GM15510 (cell line): ENCODE results near the gene HOXA11.

ENCODE experiments used
- POLR2A ChIP-seq: IDR thresholded peaks from 3 replicates; pipeline ENCODE4 v1.6.1; 2011; ENCODE audit warnings: borderline replicate concordance; ENCODE audit not compliant: insufficient read length; ENCODE audit errors: extremely low read depth

The HOXA11 gene

DNA sequence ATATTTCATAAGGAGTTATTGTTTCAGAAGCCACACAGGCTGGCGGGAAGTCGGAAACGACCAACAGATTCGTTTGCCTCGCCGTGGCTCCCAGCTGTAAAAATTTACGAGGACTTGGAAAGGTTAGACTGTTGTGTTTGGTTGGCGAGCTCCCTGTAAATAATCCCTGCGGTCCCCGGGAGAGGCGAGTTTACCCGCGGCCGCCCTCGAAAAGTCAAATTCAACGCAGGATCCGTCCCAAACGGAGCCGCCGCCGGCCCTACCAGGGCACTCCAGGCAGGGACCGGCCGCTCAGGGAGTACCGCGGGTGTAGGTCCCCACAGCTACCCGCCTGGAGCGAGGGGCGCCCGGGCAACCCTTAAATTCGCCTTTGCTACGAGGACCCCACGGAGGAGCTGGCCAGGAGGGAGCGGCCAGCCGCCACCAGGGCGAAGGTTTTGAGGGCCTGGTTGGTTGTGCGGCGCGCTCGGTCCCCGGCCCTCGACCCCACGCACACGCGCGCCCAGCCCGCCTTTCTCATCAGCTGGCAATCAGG lies 19.0 kb downstream of the HOXA11 start:
- TF ChIP-seq POLR2A: no peak

DNA sequence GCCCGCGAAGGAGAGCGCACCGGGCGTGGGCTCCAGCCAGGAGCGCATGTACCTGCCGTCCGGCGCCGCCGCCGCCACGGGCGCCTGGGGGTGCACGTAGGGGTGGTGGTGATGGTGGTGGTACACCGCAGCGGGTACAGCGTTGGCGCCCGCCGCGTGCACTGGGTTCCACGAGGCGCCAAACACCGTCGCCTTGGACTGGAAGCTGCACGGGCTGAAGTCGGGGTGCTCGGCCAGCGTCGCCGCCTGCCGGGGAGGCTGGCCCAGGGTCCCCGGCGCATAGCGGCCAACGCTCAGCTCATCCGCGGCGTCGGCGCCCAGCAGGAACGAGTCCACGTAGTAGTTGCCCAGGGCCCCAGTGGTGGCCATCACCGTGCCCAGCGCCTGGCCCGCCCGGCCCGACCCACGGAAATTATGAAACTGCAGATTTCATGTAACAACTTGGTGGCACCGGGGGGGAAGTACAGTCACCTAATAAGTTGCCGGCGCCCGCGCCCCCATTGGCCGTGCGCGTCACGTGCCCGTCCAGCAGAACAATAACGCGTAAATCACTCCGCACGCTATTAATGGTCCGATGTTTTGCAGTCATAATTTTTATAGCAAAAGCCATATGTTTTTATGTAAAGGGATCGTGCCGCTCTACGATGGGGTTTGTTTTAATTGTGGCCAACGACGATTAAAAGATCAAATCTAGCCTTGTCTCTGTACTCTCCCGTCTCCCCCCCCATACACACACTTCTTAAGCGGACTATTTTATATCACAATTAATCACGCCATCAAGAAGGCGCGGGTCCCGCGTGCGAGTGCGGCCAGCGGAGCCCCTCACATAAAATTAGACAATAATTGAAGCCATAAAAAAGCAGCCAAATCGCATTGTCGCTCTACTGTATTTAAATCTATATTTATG lies 19.7 kb downstream of the HOXA11 start, which contains the start of gene HOXA9:
Gene HOXA9 (minus strand): TSS at position 449 of the 907 bp plus-strand sequence. CDS start 80 bp downstream, at position 369.
- TF ChIP-seq POLR2A: no peak

DNA sequence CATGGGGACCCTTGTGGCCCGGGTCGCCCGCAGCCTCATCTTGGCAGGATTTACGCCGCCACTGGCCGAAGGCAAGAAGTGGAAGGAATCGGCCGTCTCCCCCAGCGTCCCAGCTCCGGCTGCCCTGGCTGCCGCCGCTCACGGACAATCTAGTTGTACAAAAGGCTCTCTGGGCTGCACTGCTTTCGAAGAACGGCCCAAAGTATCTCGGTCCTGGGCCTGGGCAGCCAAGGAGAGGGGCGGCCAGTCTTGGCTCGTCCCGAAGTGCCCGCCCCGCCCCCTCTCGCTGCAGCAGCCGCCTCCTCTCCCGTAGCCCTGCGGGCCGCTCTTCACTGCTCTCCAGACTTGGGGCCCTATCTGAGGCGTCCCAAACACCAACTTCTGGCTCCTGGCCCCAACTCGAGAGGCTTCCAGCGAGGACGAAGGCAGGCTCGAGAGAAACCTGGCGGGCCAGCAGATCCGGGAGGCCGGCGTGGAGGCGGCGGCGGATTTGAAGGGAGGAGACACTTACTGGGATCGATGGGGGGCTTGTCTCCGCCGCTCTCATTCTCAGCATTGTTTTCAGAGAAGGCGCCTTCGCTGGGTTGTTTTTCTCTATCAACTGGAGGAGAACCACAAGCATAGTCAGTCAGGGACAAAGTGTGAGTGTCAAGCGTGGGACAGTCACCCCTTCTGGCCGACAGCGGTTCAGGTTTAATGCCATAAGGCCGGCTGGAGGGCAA lies 20.5 kb downstream of the HOXA11 start:
- no peak for TF ChIP-seq POLR2A

DNA sequence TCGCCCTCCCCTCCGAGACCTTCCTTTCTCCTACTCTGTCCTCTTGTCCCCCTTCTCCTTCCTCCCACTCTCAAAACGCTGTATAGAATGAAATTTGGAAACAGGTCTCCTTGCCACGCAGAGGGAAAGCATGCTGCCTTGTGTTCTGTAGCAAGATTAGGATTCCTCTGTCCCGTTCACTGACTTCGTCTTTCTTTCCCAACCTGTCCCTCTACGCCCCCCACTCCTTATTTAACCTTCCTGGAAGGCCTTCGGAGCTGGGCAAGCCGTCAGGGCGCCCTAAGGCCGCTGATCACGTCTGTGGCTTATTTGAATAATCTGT lies 21.0 kb downstream of the HOXA11 start:
- TF ChIP-seq POLR2A: no peak

DNA sequence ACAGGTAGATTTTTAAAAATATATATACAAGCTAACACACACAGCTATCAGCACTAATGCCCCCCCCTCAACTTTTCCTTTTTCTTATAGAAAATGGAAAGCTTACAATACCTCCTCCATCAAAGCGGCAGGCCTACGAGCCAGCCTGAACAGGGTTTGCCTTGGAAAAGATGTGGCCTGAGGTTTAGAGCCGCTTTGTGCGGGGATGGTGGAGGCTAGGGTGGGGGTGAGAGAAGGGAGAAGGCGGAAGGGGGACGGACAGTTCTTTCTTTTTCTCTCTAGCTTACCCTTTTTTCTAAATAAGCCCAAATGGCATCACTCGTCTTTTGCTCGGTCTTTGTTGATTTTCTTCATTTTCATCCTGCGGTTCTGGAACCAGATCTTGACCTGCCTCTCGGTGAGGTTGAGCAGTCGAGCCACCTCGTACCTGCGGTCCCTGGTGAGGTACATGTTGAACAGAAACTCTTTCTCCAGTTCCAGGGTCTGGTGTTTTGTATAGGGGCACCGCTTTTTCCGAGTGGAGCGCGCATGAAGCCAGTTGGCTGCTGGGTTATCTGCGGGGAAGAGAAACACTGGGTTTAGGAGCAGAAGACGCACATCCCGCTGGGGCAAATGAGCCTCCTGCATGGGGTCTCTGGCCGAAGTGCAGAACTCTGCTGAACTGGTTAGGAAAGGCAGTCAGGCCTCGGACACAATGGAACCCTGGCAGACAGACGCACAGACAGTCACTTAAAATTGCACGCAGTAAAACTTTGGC lies 21.6 kb downstream of the HOXA11 start:
- no peak for TF ChIP-seq POLR2A

DNA sequence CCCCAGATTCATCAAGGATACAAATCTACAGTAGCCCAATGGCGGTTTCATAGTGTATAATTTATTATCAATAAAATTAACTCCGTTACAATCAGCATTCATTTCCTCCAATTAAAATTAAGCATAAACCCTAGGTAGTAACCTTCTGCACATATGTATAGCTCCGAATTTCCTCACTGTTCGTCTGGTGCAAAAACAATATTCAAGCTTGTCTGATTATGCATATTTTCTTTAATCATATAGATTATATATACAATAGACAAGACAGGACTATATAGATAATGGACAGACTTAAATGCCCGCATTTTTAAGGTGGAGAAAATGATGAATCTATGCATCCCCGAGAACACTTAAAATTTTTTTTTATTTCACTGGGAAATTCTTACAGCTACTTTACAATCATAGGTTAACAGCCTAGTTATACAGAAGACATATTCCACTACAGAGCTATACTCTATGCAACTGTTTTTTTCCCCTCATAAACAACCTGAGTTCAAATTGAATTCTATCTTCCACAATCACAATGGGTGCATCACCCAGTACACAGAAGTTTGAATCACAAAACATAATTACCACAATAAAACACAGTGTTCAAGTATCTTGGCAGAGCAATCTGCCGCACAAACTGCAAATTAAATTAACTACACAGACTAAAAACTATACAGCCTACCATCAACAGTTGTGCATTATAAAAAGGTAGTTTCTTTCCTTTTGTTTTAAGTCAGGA lies 22.3 kb downstream of the HOXA11 start:
- no peak for TF ChIP-seq POLR2A

DNA sequence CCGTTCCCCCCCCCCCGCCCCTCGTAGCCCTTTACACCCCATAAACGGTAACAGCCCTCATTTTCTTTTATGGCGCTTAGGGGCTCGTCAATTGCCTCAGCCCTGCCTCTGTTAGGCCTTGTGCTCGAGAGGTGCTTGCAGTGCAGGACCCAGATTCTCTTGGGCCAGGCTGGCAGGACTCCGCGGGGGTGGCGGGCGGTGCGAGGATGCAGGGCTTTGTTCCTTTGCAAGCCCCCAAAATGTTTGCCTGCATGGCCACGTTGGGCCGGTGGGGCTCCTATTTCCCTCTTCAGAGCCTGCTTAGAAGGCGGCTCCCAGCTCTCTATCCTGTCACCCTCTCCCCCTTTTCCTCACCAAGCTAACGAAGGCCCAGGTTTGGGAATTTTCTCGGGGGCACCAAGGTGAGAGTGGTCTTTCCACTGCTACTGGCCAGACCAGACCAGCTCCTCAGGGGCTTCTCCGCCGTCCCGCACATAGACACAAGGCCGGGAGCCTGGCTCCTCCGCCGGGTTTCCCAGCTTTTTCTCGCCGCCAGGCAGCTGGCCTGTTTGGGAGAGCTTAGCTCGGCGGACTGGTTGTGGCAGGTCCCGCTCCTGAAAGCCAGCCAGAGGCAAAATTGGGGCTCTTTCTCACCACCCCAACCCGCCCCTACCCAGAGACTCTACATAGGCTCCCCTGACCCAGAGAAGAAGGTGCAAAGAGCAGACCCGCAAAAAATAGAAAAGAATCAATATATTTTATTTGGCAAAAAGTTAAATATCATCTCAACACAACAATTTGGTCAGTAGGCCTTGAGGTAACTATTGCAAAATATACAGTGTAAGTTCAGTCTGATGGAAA lies 23.1 kb downstream of the HOXA11 start:
- TF ChIP-seq POLR2A: no peak

DNA sequence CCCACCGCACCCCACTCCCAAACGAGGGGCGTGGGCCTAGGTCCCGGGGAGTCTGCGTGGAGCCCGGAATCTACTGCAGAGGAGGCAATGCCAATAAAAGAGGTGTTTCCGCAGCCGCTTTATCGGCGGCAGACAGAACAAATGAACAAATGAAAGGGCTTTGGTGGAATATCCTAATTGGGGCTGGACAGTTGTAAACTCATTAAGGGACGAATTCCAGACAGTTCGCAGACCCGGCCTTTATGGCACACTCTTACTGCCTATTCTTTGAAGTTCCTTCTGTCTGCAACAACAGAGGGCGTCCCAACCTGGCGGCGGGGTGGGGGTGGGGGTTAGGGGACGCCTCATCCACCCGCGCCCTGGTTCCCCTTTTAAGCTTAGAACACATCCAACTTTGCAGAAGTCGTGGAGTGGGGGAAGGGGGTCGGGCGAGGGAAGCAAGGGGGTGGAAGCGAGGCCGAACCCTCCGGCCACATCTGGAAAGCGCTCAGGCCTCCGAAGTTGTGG lies 23.8 kb downstream of the HOXA11 start:
- TF ChIP-seq POLR2A: no peak

DNA sequence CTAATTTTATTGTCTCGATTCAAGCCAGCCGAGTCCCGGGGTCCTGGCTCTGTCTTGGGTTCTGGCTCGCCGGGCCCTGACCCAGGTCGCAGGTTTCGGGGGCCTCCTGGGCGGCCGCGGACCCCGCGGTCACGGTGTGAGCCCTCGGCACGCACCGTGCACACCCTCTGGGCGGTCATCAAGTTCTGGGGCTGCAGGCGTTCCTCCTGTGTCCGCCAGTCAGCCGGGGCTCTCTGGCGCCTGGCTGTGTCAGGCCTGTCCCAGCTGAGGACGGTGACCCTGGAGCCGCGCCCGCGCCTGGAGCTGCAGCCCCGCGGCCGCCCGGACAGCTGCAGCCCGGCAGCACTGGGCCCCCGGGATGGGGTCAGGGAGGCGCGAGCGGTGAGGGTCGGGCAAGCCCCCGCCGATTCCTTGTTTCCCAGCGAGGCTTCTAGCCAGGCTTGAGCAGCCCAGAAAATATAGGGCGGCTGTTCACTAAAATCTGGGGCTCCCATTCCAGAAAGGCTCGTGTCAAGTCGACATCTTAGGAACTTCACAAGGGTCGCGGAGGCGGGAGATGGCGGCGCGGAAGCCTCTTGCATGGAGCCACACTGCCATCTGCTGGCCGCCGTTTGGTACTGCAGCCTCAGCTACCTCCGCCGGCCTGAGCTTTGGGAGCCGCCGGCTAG lies 24.4 kb downstream of the HOXA11 start:
- no peak for TF ChIP-seq POLR2A

DNA sequence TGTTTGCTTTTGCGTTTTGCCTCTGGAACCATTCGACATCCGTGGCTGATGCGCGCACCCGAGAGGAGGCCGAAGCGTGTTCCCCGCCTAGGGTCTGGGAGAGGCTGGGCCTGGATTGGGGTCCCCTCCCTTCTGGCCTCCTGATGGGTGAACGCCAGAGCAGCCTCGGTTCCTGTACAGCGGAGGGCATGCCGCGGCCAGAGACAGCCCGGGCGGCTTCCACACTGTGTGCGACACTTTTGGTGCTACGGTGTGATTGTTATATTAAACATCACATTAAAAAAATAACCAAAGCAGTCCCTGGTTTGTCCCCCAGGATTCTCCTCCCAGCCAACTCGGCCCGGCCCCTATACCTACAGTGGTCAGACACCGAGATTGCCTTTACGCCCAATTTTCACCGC lies 24.9 kb downstream of the HOXA11 start:
- TF ChIP-seq POLR2A: no peak

DNA sequence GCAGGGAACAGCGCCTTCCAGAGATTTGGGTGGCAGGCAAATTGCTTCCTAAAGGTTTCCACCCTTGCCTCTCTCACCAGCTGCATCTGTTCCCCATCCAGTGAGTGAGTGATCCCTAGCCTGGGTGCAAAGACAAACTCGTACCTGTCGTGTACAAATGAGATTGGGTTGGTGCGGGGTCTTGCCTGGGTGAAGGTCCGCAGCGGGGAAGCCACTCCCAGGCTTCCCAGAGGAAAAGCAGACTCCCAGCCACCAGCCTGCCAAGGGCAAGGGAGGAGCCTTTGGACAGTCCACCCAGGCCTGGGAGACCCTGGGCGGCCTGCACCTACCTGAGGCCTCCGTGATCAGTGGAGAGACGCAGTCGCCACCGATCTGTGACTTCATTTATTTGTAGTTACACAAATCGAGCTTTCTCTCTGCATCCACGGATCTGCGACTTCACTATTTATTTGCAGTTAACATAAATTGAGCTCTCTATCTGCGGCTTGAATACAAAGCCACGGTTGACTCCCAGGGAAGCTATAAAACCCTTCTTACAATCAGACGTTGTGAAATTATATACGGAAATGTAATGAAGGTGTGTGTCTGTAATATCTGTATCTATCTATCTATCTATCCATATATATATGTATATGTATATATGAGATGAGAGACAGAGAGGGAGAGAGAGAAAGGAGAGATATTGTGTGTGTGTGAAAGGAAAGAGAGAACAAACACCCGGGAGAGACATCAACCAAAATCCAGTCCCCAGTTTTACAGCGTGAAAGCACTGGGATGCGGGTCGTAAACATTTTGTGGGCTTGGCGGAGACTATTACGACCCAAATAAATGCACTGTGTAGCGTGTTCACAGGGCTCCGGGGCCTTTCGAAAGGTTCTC lies 25.5 kb downstream of the HOXA11 start:
- no peak for TF ChIP-seq POLR2A
